Mesothelial cell of epicardium (in vitro differentiated cells): Measurements from ENCODE around the gene HS6ST3. TPM values are rescaled to one million over a fixed set of nuclear protein-coding genes. Genes with fewer than 3 reads are reported as not detected.

ENCODE experiments used
- DNase-seq, 2 experiments: peaks; one replicate each; pipeline ENCODE4 v3.0.0; 2021; ENCODE audit warnings: low spot score in 2 of 2; ENCODE audit not compliant: unreplicated experiment in 2 of 2
- H3K27ac Mint-ChIP-seq: 2 replicates; pipeline ENCODE4 v1.8.0; 2021; ENCODE audit warnings: mixed read lengths
- H3K27me3 Mint-ChIP-seq: 2 replicates; pipeline ENCODE4 v1.8.0; 2021; ENCODE audit warnings: low read depth, mixed read lengths
- H3K36me3 Mint-ChIP-seq: 2 replicates; pipeline ENCODE4 v1.8.0; 2021; ENCODE audit warnings: mixed read lengths
- H3K4me1 Mint-ChIP-seq: 2 replicates; pipeline ENCODE4 v1.8.0; 2021; ENCODE audit warnings: mixed read lengths
- H3K4me3 Mint-ChIP-seq: 2 replicates; pipeline ENCODE4 v1.8.0; 2021; ENCODE audit warnings: mild to moderate bottlenecking, moderate library complexity, mixed read lengths
- H3K9me3 Mint-ChIP-seq: 2 replicates; pipeline ENCODE4 v1.8.0; 2021; ENCODE audit warnings: mixed read lengths
- CTCF ChIP-seq: fragments of 200-600 bp; sonication (generic); IDR thresholded peaks from one replicate; pipeline ENCODE4 v1.5.0; 2021; ENCODE audit warnings: antibody characterized with exemption; ENCODE audit not compliant: unreplicated experiment
- total RNA-seq: library from RNA; stranded (reverse); gene quantifications from 3 replicates; pipeline ENCODE4 v1.2.1, GENCODE V29; 2021

HS6ST3 gene
- total RNA-seq, 1 donor from 2014 or later: 0.60 TPM

GRCh38 chr13:96810104-96810503 is 720.2 kb downstream of the HS6ST3 start:
- H3K9me3 Mint-ChIP-seq: peaks cover 18% of the 10 kb centered on the region
- H3K27me3 Mint-ChIP-seq: peaks cover 2% of the 10 kb centered on the region
- H3K4me1 Mint-ChIP-seq: peaks cover 1% of the 10 kb centered on the region
- peaks cover 3% of the 10 kb centered on the region for H3K36me3 Mint-ChIP-seq
- H3K4me3 Mint-ChIP-seq: no peak overlapping the region
- no peak overlapping the region for H3K27ac Mint-ChIP-seq
- no peak for TF ChIP-seq CTCF
- no peak for DNase-seq

DNA sequence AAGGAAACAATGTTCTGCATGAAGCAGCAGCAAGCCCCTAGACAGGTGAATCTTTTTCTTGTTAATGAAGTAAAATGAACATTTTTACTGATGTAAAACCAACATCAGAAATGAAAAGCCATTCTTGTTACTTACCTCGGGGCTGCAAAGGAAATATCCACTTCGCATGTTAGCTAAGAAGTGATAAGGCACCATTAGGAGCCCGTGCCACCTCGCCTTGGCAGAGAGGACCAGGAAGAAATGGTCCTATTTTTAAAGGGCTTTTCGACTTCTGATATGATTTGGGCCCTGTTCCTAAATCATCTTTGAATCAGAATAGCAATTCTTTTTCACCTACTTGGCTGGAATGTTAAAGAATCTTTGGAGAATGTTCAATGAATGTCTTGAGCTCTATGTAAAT is 721.1 kb downstream of the HS6ST3 start:
- Mint-ChIP-seq H3K9me3 (peaks cover 21% of the 10 kb centered on the region), H3K27ac (no peak overlapping the region), H3K27me3 (peaks cover 2% of the 10 kb centered on the region), H3K36me3 (peaks cover 3% of the 10 kb centered on the region), H3K4me3 (no peak overlapping the region), H3K4me1 (peaks cover 1% of the 10 kb centered on the region)
- no peak for TF ChIP-seq CTCF
- DNase-seq: no peak

DNA sequence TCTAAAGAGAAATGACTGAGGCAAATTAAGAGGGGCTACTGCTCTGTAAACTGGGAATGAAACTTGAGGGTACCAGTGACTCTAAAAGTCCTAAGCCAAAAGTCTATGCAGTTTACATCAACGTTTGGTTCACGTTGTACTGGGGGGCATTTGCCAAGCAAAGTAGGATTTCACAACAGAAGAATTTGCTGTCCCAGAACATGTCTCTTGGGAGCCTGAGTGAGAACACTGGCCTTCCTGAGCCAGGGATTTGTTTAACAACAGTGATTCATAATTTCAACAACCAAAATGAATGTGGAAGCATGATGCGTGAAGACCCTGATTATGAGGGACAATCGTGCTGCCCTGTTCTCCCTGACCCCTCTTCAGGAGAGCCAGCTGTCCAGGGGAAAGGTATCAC is 726.4 kb downstream of the HS6ST3 start:
- Mint-ChIP-seq H3K4me1 (no peaks in the 10 kb centered on the region), H3K9me3 (peaks cover 21% of the 10 kb centered on the region), H3K27me3 (peaks cover 5% of the 10 kb centered on the region), H3K36me3 (peaks cover 3% of the 10 kb centered on the region), H3K27ac (no peak overlapping the region), H3K4me3 (no peak overlapping the region)
- TF ChIP-seq CTCF: no peak
- DNase-seq: no peak

DNA sequence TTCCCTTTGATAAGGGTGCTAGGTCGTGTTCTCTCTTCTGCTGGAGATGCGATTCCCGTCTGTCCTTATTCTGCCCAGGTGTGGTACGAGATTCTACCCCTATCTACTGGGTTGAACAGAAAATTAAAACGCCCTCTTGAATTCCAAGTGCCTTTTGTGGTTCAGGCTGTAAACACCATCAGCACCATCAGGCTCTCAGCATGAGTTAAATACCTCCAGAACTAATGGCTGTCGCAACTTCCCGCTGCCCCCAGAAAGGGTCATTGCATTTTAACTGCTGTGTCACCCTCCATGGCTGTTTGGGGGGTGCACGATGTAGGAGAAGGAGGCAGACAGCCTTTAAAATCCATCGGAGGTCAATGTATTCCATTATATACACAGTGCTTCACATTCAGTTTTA is 727.0 kb downstream of the HS6ST3 start:
- H3K27me3 Mint-ChIP-seq: peaks cover 5% of the 10 kb centered on the region
- H3K4me1 Mint-ChIP-seq: no peaks in the 10 kb centered on the region
- H3K9me3 Mint-ChIP-seq: peaks cover 21% of the 10 kb centered on the region
- no peak for TF ChIP-seq CTCF
- H3K27ac Mint-ChIP-seq: no peak overlapping the region
- no peak for DNase-seq
- H3K36me3 Mint-ChIP-seq: peaks cover 3% of the 10 kb centered on the region
- H3K4me3 Mint-ChIP-seq: no peak overlapping the region

DNA sequence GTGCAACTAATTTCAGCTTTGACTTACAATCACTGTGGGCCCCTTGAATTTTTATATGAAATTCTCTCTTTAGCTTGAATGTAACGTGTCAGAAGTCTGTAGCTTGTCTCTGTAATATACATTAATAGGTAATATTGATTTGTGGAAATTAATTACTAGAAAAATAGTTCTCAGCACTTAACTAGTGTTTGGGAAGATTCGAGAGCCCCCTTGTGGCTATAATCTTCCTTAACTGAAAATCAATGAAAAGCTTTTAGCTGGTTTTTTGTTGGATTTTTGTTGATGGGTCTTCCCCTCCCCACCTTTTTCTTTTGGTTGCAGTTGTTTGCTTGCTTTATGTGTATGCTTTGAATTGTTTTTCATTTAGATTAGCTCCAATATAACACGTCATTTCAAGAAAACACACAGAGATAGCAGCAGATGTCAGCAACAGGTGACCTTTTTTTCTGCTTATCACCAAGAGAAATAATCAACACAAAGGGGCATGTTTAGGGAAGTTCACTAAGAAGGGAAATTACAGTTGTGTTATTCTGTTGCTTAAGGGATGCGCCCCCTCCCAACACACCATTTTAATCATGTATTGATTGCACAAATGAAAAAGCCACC is 727.5 kb downstream of the HS6ST3 start:
- Mint-ChIP-seq H3K4me1 (no peaks in the 10 kb centered on the region), H3K27me3 (peaks cover 3% of the 10 kb centered on the region), H3K9me3 (peaks cover 21% of the 10 kb centered on the region), H3K27ac (no peak overlapping the region), H3K4me3 (no peak overlapping the region), H3K36me3 (peaks cover 3% of the 10 kb centered on the region)
- TF ChIP-seq CTCF: peak; percentile 74
- no peak for DNase-seq

DNA sequence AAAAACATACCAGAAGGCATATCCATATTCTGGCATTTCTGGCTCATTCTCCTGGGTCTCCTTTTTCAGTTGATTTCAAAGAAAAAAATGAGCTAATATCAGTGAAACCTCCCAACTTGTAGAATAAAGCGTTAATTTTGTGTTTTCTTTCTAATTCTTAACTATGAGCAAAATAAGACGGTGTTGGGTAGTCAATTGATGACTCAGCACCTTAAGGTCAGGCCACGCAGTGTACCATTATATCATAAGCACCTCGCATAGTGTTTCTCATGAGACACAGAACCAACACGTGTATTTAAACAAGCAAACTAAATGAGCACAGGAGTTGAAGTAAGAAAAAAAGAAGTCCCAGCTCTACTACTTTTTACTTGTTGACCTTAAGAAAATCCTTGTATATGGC is 729.5 kb downstream of the HS6ST3 start:
- no peaks in the 10 kb centered on the region for H3K4me1 Mint-ChIP-seq
- no peak for DNase-seq
- peaks cover 3% of the 10 kb centered on the region for H3K27me3 Mint-ChIP-seq
- peaks cover 2% of the 10 kb centered on the region for H3K36me3 Mint-ChIP-seq
- no peak overlapping the region for H3K27ac Mint-ChIP-seq
- peaks cover 11% of the 10 kb centered on the region for H3K9me3 Mint-ChIP-seq
- no peak overlapping the region for H3K4me3 Mint-ChIP-seq
- TF ChIP-seq CTCF: no peak
